Measurements from ENCODE around the gene POLR3H.

GRCh38 chr22:41539146-41540005, 4.9 kb downstream of the POLR3H start:
- TF ChIP-seq CTCF (conservative IDR thresholded peaks at IDR 0.05) (no peak), EZH2 (IDR thresholded peaks at IDR 0.05; ENCODE audit: low read depth) (no peak)

All from PC-9 (cell line).